HG02870 (cell line): Measurements from ENCODE around the gene HS2ST1.

ENCODE experiments used
- ATAC-seq: cut with Tn5 transposase; IDR thresholded peaks from one replicate; pipeline ENCODE4 v1.9.1; 2021; ENCODE audit warnings: mild to moderate bottlenecking, moderate library complexity; ENCODE audit not compliant: unreplicated experiment

Gene HS2ST1

GRCh38 chr1:87132284-87132870, 217.9 kb downstream of the HS2ST1 start:
- peak; percentile 7 for ATAC-seq

- ATAC-seq, result no peak
Observed at GRCh38 chr1:87134061-87134460, 219.6 kb downstream of the HS2ST1 start.

GRCh38 chr1:87134625-87135328, 220.3 kb downstream of the HS2ST1 start:
- no peak for ATAC-seq

GRCh38 chr1:87135329-87135712, 220.9 kb downstream of the HS2ST1 start:
- ATAC-seq, result no peak

- ATAC-seq, result no peak
Observed at GRCh38 chr1:87136607-87137341, 222.3 kb downstream of the HS2ST1 start.

GRCh38 chr1:87137342-87137739, 222.9 kb downstream of the HS2ST1 start:
- no peak for ATAC-seq

GRCh38 chr1:87140831-87141540, 226.6 kb downstream of the HS2ST1 start:
- ATAC-seq, result no peak

GRCh38 chr1:87141556-87141955, 227.1 kb downstream of the HS2ST1 start:
- no peak for ATAC-seq

- ATAC-seq, result peak; percentile 55
Observed at GRCh38 chr1:87143413-87144135, 229.1 kb downstream of the HS2ST1 start.

- ATAC-seq, result no peak
Observed at GRCh38 chr1:87144316-87144895, 230.0 kb downstream of the HS2ST1 start.

- no peak for ATAC-seq
Observed at GRCh38 chr1:87144981-87145380, 230.5 kb downstream of the HS2ST1 start.

- ATAC-seq, result no peak
Observed at GRCh38 chr1:87146538-87146937, 232.1 kb downstream of the HS2ST1 start.

- ATAC-seq, result no peak
Observed at GRCh38 chr1:87146986-87147385, 232.6 kb downstream of the HS2ST1 start.

GRCh38 chr1:87147851-87148250, 233.4 kb downstream of the HS2ST1 start:
- ATAC-seq, result no peak

GRCh38 chr1:87148661-87149060, 234.2 kb downstream of the HS2ST1 start:
- no peak for ATAC-seq

- no peak for ATAC-seq
Observed at GRCh38 chr1:87149241-87150041, 235.0 kb downstream of the HS2ST1 start.

GRCh38 chr1:87150143-87150542, 235.7 kb downstream of the HS2ST1 start:
- ATAC-seq, result no peak

- peak; percentile 75 for ATAC-seq
Observed at GRCh38 chr1:87151500-87152421, 237.3 kb downstream of the HS2ST1 start.

- no peak for ATAC-seq
Observed at GRCh38 chr1:87154384-87154783, 239.9 kb downstream of the HS2ST1 start.
